HepG2 (cell line): ENCODE measurements around the gene DAPK1. TPM values are rescaled to one million over a fixed set of nuclear protein-coding genes. Genes with fewer than 3 reads are reported as not detected.

ENCODE experiments used
- ATAC-seq: fragments of 200-7000 bp; cut with Tn5 transposase; 3 replicates; pipeline ENCODE4 v1.9.1; 2020; ENCODE audit warnings: mild to moderate bottlenecking, moderate library complexity
- BruUV-seq: library from RNA; stranded (reverse); fragments of 400-500 nt; replicated peaks from 2 replicates; lab custom pipeline; 2021; lab: Mats Ljungman, UMichigan
- CTCF ChIA-PET: fragments of 300-600 bp; formaldehyde crosslinking; extraction: SDS; loops from one replicate; lab custom pipeline; 2021; ENCODE audit warnings: low total read pairs, inconsistent platforms, low intra/inter-chr PET ratio; lab: Yijun Ruan, JAX
- POLR2A ChIA-PET: fragments of 350-600 bp; sonication (Branson Sonifier 250); formaldehyde crosslinking; loops from one replicate; lab custom pipeline; 2020; ENCODE audit warnings: antibody characterized with exemption, inconsistent platforms; lab: Yijun Ruan, JAX
- DNase-seq: peaks from one replicate; pipeline ENCODE4 v3.0.0-alpha.2; 2015; ENCODE audit warnings: low spot score
- FAIRE-seq: peaks from 3 replicates; lab custom pipeline; 2011; peaks lifted over from hg19 to GRCh38; lab: Jason Lieb, UNC
- H2AFZ ChIP-seq: one replicate; pipeline ENCODE4 v1.6.1; 2011; ENCODE audit warnings: low read length, inconsistent platforms
- H3K27ac ChIP-seq: fragments of 300-600 bp; 3 replicates; pipeline ENCODE4 v1.8.0; 2011; ENCODE audit warnings: mixed run types, mild to moderate bottlenecking, mixed read lengths, low read length, inconsistent platforms; ENCODE audit not compliant: insufficient read depth; ENCODE audit errors: extremely low read length
- H3K27me3 ChIP-seq, 2 experiments: fragments of 200-600 bp in 1 of 2; 2 replicates in 1 of 2; 3 replicates in 1 of 2; pipeline versions ENCODE4 v1.6.0 to v1.8.0; 2011; ENCODE audit warnings: low read length in 2 of 2, mild to moderate bottlenecking in 2 of 2, moderate library complexity in 2 of 2, inconsistent platforms in 1 of 2; ENCODE audit not compliant: insufficient read depth in 2 of 2, control insufficient read depth in 1 of 2
- H3K36me3 ChIP-seq, 2 experiments: fragments of 200-600 bp in 1 of 2; replicated peaks in 1 of 2; 2 replicates in 1 of 2; 3 replicates in 1 of 2; pipeline versions ENCODE4 v1.5.1 to v1.8.0; 2011; ENCODE audit warnings: low read length in 2 of 2, inconsistent platforms in 1 of 2; ENCODE audit not compliant: insufficient read depth in 2 of 2, control insufficient read depth in 1 of 2
- H3K4me1 ChIP-seq: 2 replicates; pipeline ENCODE4 v1.5.1; 2012; ENCODE audit warnings: low read length, inconsistent platforms; ENCODE audit not compliant: insufficient read depth
- H3K4me2 ChIP-seq: 2 replicates; pipeline ENCODE4 v1.6.0; 2011; ENCODE audit warnings: low read depth, low read length, inconsistent platforms
- H3K4me3 ChIP-seq, 3 experiments: fragments of 200-600 bp in 1 of 3; sonication (generic), shearing (Covaris generic) in 1 of 3; replicated peaks in 1 of 3; 2 replicates each; pipeline ENCODE4 v1.5.1; 2011 to 2016; ENCODE audit warnings: low read length in 3 of 3, inconsistent platforms in 2 of 3, low read depth in 2 of 3, mild to moderate bottlenecking in 2 of 3, control low read depth in 1 of 3, mixed read lengths in 1 of 3; ENCODE audit not compliant: insufficient read depth in 1 of 3
- H3K79me2 ChIP-seq: one replicate; pipeline ENCODE4 v1.6.1; 2011; ENCODE audit warnings: low read length, inconsistent platforms; ENCODE audit not compliant: insufficient read depth
- H3K9ac ChIP-seq: 2 replicates; pipeline ENCODE4 v1.6.0; 2011; ENCODE audit warnings: mild to moderate bottlenecking, low read depth, low read length, inconsistent platforms; ENCODE audit not compliant: insufficient read depth
- H3K9me3 ChIP-seq: 2 replicates; pipeline ENCODE4 v1.5.1; 2012; ENCODE audit warnings: mild to moderate bottlenecking, low read length
- H4K20me1 ChIP-seq: 2 replicates; pipeline ENCODE4 v1.6.0; 2011; ENCODE audit warnings: inconsistent platforms, mild to moderate bottlenecking, low read length, moderate library complexity; ENCODE audit not compliant: insufficient read depth
- HMG20A ChIP-seq: IDR thresholded peaks from 2 replicates; pipeline ENCODE4 v1.6.1; 2016; ENCODE audit warnings: borderline replicate concordance
- MBNL3 ChIP-seq: fragments of 250-450 bp; sonication (Bioruptor Pico); conservative IDR thresholded peaks from 2 replicates; pipeline ENCODE4 v1.8.0; 2022; ENCODE audit warnings: mild to moderate bottlenecking, inconsistent platforms
- NFYB ChIP-seq: sonication (generic); formaldehyde crosslinking; IDR thresholded peaks from 2 replicates; pipeline ENCODE4 v1.4.0; 2020; ENCODE audit warnings: missing genetic modification reagents
- PITX1 ChIP-seq: sonication (generic); formaldehyde crosslinking; IDR thresholded peaks from 2 replicates; pipeline ENCODE4 v1.5.1; 2020; ENCODE audit warnings: mild to moderate bottlenecking, missing genetic modification reagents
- RFXAP ChIP-seq: sonication (generic); formaldehyde crosslinking; IDR thresholded peaks from 2 replicates; pipeline ENCODE4 v1.4.0; 2020; ENCODE audit warnings: missing genetic modification reagents, borderline replicate concordance
- TBL1XR1 ChIP-seq: fragments of 150-350 bp; IDR thresholded peaks from 2 replicates; pipeline ENCODE4 v1.6.1; 2014; ENCODE audit warnings: borderline replicate concordance, low read length; ENCODE audit not compliant: partially characterized antibody
- TMF1 ChIP-seq: sonication (generic); formaldehyde crosslinking; IDR thresholded peaks from 2 replicates; pipeline ENCODE4 v1.8.1; 2022; ENCODE audit warnings: low read depth, missing genetic modification reagents
- TOPORS ChIP-seq: sonication (generic); formaldehyde crosslinking; IDR thresholded peaks from 2 replicates; pipeline ENCODE4 v1.8.0; 2023; ENCODE audit warnings: mild to moderate bottlenecking, missing genetic modification reagents
- WIZ ChIP-seq: sonication (generic); formaldehyde crosslinking; IDR thresholded peaks from 2 replicates; pipeline ENCODE4 v1.5.1; 2020; ENCODE audit warnings: mild to moderate bottlenecking, missing genetic modification reagents
- ZFP41 ChIP-seq: sonication (generic); formaldehyde crosslinking; IDR thresholded peaks from 2 replicates; pipeline ENCODE4 v1.4.0; 2020; ENCODE audit warnings: mild to moderate bottlenecking, missing genetic modification reagents, borderline replicate concordance
- ZNF720 ChIP-seq: sonication (generic); formaldehyde crosslinking; IDR thresholded peaks from 2 replicates; pipeline ENCODE4 v1.4.0; 2020; ENCODE audit warnings: missing genetic modification reagents
- WGBS: methylation state at CpG from one replicate; pipeline ENCODE4 v1.1.6; 2017; ENCODE audit warnings: low lambda C conversion rate; 5-methylcytosine and 5-hydroxymethylcytosine counted together
- in situ Hi-C: cut with HindIII; loops from 2 replicates; pipeline ENCODE4 v1.10.0; 2017; ENCODE audit warnings: low pct_unique_long_range_greater_than_20kb; ENCODE audit not compliant: extremely low pct_ligation_motif_present
- intact Hi-C: fragments of 100-400 bp; cut with micrococcal nuclease; formaldehyde crosslinking; loops from one replicate; pipeline ENCODE4 v1.10.0; 2022; ENCODE audit not compliant: unreplicated experiment
- polyA plus RNA-seq, 8 experiments: library from polyadenylated mRNA; depleted of rRNA in 3 of 8; stranded (reverse) in 7 of 8; unstranded in 1 of 8; fragments of >200 nt; fragmentation: Illumina TruSeq in 4 of 8; extraction: Trizol in 4 of 8; gene quantifications; 2 replicates each; pipeline versions ENCODE4 v1.2.1 to v1.2.3, GENCODE V29; 2011 to 2016; ENCODE audit warnings: low read depth in 4 of 8, missing spikeins in 1 of 8, mixed read lengths in 1 of 8; ENCODE audit not compliant: insufficient read depth in 1 of 8
- total RNA-seq, 5 experiments: library from RNA; depleted of rRNA; stranded (reverse); fragments of >200 nt; fragmentation: Illumina TruSeq; extraction: Trizol; gene quantifications; 2 replicates each; pipeline ENCODE4 v1.2.3, GENCODE V29; 2016; ENCODE audit warnings: low read depth in 1 of 5
- TF ChIP-seq, protein P1 (sequence below): sonication (generic); formaldehyde crosslinking; IDR thresholded peaks from 2 replicates; pipeline ENCODE4 v1.4.0; 2020; ENCODE audit warnings: missing genetic modification reagents
- TF ChIP-seq, protein P2 (sequence below): IDR thresholded peaks from 2 replicates; pipeline ENCODE4 v1.6.1; 2018; ENCODE audit warnings: missing genetic modification reagents, mild to moderate bottlenecking, missing compliant biosample characterization

The DAPK1 gene
- total and polyA plus RNA-seq, 2 of the 13 experiments (the other 11 are each of a cell fraction or from before 2014, with no cell fraction given): 35.7 to 35.9 TPM

GRCh38 chr9:87590996-87591395, 93.3 kb downstream of the DAPK1 start:
- in situ Hi-C loops (no loop called here), intact Hi-C loops (no loop called here)
- H3K9me3 ChIP-seq: no peaks in the 10 kb centered on the region
- no peak overlapping the region for H2AFZ ChIP-seq
- whole genome bisulfite sequencing: 95% methylated on average over 2 of the region's 2 CpGs
- ChIA-PET POLR2A (no interaction called here), CTCF (no interaction called here)
- H3K27ac ChIP-seq: no peak overlapping the region
- H3K4me2 ChIP-seq: no peak overlapping the region
- peaks cover 11% of the 10 kb centered on the region for H3K4me1 ChIP-seq
- no peak overlapping the region for H3K4me3 ChIP-seq
- FAIRE-seq (no peak), DNase-seq (no peak), ATAC-seq (no peak)
- H3K79me2 ChIP-seq: no peaks in the 10 kb centered on the region
- H3K27me3 ChIP-seq: no peaks in the 10 kb centered on the region
- H3K36me3 ChIP-seq: peaks cover 3 to 4% of the 10 kb centered on the region in 2 experiments; a peak in 3 of 5 replicates
- BruUV-seq: no TSS peak
- no peaks in the 10 kb centered on the region for H4K20me1 ChIP-seq
- no peak overlapping the region for H3K9ac ChIP-seq
- no peak for TF ChIP-seq WIZ (CRISPR knock-in tag)
- TF ChIP-seq RFXAP: no peak

DNA sequence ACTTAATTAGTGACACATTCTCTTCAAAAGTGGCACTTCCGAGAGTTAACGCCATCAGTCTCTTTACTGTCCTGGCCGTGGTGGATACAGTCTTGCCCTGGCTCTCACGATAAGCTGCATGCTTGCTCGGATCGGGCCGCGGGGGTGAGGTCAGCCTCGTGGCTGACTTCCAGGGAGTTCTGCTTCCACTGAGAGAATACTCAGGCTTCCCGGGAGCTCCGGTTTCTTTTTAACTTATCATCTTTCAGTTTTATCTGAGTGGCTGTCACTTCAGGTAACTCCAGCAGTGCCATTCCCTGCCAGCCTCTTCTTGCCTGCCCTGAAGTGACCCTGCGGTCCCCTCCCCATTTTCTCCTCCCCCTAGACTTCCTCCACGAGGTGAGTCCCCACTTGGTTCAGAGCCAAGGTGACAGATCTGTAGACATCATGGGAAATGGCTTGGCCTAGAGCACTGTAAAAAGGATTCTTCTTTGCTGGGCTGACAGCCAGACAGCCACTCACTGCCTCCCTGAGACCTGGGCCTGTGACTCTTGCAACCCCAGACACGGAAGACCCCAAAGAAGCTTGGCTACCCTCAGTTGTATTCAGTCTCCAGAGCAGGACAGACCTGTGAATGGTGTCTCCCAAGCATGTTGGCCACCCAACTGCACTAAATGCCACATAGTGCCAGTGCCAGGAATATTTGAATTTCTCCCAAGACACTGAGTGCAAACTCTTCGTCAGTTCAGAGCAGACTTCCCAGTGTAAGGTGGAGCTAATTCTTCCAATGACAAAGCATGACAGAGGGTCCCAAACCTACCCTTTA, 95.1 kb downstream of the DAPK1 start:
- ATAC-seq (no peak), FAIRE-seq (no peak), DNase-seq (no peak)
- POLR2A ChIA-PET: no interaction called here
- no peaks in the 10 kb centered on the region for H3K9me3 ChIP-seq
- H3K27me3 ChIP-seq: no peaks in the 10 kb centered on the region
- WGBS: 94% methylated on average over 15 of the region's 15 CpGs
- in situ Hi-C loops: no loop called here
- no peak overlapping the region for H3K9ac ChIP-seq
- H3K36me3 ChIP-seq: peaks cover 3 to 4% of the 10 kb centered on the region in 2 experiments; a peak in 3 of 5 replicates
- no peak overlapping the region for H2AFZ ChIP-seq
- CTCF ChIA-PET: no interaction called here
- intact Hi-C loops: no loop called here
- no TSS peak for BruUV-seq
- H3K4me3 ChIP-seq: no peak overlapping the region
- H3K4me2 ChIP-seq: no peak overlapping the region
- no peak overlapping the region for H3K27ac ChIP-seq
- no peaks in the 10 kb centered on the region for H4K20me1 ChIP-seq
- peaks cover 3% of the 10 kb centered on the region for H3K79me2 ChIP-seq
- no peaks in the 10 kb centered on the region for H3K4me1 ChIP-seq
- TF ChIP-seq TBL1XR1 (no peak), PITX1 (CRISPR knock-in tag) (no peak), TOPORS (CRISPR knock-in tag) (no peak), MBNL3 (CRISPR knock-in tag) (no peak), ZFP41 (CRISPR knock-in tag) (no peak), ZNF720 (CRISPR knock-in tag) (no peak), NFYB (CRISPR knock-in tag) (no peak), HMG20A (no peak), TMF1 (CRISPR knock-in tag) (no peak)
- TF ChIP-seq, protein P1, sequence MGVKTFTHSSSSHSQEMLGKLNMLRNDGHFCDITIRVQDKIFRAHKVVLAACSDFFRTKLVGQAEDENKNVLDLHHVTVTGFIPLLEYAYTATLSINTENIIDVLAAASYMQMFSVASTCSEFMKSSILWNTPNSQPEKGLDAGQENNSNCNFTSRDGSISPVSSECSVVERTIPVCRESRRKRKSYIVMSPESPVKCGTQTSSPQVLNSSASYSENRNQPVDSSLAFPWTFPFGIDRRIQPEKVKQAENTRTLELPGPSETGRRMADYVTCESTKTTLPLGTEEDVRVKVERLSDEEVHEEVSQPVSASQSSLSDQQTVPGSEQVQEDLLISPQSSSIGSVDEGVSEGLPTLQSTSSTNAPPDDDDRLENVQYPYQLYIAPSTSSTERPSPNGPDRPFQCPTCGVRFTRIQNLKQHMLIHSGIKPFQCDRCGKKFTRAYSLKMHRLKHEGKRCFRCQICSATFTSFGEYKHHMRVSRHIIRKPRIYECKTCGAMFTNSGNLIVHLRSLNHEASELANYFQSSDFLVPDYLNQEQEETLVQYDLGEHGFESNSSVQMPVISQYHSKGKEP: no peak
- TF ChIP-seq, protein P2, sequence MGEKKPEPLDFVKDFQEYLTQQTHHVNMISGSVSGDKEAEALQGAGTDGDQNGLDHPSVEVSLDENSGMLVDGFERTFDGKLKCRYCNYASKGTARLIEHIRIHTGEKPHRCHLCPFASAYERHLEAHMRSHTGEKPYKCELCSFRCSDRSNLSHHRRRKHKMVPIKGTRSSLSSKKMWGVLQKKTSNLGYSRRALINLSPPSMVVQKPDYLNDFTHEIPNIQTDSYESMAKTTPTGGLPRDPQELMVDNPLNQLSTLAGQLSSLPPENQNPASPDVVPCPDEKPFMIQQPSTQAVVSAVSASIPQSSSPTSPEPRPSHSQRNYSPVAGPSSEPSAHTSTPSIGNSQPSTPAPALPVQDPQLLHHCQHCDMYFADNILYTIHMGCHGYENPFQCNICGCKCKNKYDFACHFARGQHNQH: no peak
